CMK (cell line): ENCODE measurements around the gene DDX1.
"Not testable (repeated sequence)": the region's sequence is repeated elsewhere in the genome, so short reads cannot be mapped to it uniquely, and the experiment has no call there.

Experiments used
- DNase-seq: peaks from one replicate; pipeline ENCODE4 v3.0.0-alpha.2; 2010; ENCODE audit warnings: low read depth

The DDX1 gene

GRCh38 chr2:15595342-15595905 lies 3.8 kb downstream of the DDX1 start:
- DNase-seq: no peak

GRCh38 chr2:15595936-15596335 lies 4.3 kb downstream of the DDX1 start:
- DNase-seq: no peak

- no peak for DNase-seq
Observed at GRCh38 chr2:15596350-15596749, 4.7 kb downstream of the DDX1 start.

- DNase-seq: no peak
Observed at GRCh38 chr2:15596968-15597367, 5.3 kb downstream of the DDX1 start.

GRCh38 chr2:15599994-15600393 lies 8.3 kb downstream of the DDX1 start:
- DNase-seq: no peak

GRCh38 chr2:15601681-15602080 lies 10.0 kb downstream of the DDX1 start:
- DNase-seq: no peak

- no peak for DNase-seq
Observed at GRCh38 chr2:15602393-15602792, 10.7 kb downstream of the DDX1 start.

GRCh38 chr2:15603044-15603765 lies 11.5 kb downstream of the DDX1 start:
- DNase-seq: no peak

GRCh38 chr2:15603948-15604347 lies 12.3 kb downstream of the DDX1 start:
- DNase-seq: no peak

- no peak for DNase-seq
Observed at GRCh38 chr2:15605721-15606120, 14.1 kb downstream of the DDX1 start.

- no peak for DNase-seq
Observed at GRCh38 chr2:15606481-15607441, 15.1 kb downstream of the DDX1 start.

- DNase-seq: no peak
Observed at GRCh38 chr2:15607709-15608391, 16.2 kb downstream of the DDX1 start.

GRCh38 chr2:15608392-15608761 lies 16.7 kb downstream of the DDX1 start:
- no peak for DNase-seq

- DNase-seq: no peak
Observed at GRCh38 chr2:15609341-15610042, 17.8 kb downstream of the DDX1 start.

GRCh38 chr2:15610430-15610952 lies 18.8 kb downstream of the DDX1 start:
- DNase-seq: no peak

GRCh38 chr2:15612101-15612500 lies 20.4 kb downstream of the DDX1 start:
- DNase-seq: not testable (repeated sequence)

- no peak for DNase-seq
Observed at GRCh38 chr2:15613736-15614429, 22.2 kb downstream of the DDX1 start.

GRCh38 chr2:15614545-15615300 lies 23.1 kb downstream of the DDX1 start:
- no peak for DNase-seq

- no peak for DNase-seq
Observed at GRCh38 chr2:15615301-15615920, 23.7 kb downstream of the DDX1 start.

- DNase-seq: no peak
Observed at GRCh38 chr2:15616429-15616828, 24.8 kb downstream of the DDX1 start.
